ENCODE results near the gene UACA.

The UACA gene

DNA sequence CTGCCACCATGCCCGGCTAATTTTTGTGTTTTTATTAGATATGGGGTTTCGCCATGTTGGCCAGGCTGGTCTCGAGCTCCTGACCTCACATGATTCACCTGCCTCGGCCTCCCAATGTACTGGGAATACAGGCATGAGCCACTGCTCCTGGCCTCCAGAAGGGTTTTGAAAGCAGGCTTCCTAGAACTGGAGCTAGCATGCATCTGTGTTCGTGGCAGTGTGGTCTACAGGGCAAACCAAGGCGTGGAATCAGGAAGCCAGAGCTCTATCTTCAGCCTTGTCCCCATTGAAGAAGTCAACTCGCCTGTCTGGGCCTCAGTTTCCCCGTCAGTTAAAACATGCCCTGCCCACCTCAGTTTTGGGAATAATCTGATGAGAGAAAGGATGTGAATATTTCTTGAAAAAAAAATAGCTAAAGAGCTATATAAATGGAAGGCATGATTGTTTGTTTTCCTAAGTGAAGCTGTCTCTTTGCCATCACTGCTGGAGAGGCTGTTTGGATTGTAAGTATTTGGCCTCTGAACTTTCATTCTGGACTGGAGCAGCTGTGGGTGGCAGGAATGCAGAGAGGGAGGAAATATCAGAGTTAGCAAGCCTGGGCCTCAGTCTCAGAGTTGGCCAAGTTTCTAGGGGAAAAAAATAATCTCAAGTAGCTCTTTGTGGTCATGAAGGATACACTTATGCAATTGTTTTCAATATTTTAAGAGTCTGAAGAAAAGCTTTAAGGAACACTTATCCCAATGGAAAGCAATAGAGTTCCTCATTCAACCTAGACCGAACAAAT lies 36.5 kb upstream of the UACA start:
- no peak for TF ChIP-seq GABPA (IDR thresholded peaks at IDR 0.05; ENCODE audit: low read depth)
- TF ChIP-seq, protein P1, sequence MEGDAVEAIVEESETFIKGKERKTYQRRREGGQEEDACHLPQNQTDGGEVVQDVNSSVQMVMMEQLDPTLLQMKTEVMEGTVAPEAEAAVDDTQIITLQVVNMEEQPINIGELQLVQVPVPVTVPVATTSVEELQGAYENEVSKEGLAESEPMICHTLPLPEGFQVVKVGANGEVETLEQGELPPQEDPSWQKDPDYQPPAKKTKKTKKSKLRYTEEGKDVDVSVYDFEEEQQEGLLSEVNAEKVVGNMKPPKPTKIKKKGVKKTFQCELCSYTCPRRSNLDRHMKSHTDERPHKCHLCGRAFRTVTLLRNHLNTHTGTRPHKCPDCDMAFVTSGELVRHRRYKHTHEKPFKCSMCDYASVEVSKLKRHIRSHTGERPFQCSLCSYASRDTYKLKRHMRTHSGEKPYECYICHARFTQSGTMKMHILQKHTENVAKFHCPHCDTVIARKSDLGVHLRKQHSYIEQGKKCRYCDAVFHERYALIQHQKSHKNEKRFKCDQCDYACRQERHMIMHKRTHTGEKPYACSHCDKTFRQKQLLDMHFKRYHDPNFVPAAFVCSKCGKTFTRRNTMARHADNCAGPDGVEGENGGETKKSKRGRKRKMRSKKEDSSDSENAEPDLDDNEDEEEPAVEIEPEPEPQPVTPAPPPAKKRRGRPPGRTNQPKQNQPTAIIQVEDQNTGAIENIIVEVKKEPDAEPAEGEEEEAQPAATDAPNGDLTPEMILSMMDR (IDR thresholded peaks at IDR 0.05; ENCODE audit: insufficient read depth, low read length): no peak
- no peak for TF ChIP-seq POLR2AphosphoS5 (IDR thresholded peaks at IDR 0.05; ENCODE audit: low read depth)
- no peak for TF ChIP-seq SPI1 (IDR thresholded peaks at IDR 0.05; ENCODE audit: borderline replicate concordance, low read depth)
- TF ChIP-seq, protein P2, sequence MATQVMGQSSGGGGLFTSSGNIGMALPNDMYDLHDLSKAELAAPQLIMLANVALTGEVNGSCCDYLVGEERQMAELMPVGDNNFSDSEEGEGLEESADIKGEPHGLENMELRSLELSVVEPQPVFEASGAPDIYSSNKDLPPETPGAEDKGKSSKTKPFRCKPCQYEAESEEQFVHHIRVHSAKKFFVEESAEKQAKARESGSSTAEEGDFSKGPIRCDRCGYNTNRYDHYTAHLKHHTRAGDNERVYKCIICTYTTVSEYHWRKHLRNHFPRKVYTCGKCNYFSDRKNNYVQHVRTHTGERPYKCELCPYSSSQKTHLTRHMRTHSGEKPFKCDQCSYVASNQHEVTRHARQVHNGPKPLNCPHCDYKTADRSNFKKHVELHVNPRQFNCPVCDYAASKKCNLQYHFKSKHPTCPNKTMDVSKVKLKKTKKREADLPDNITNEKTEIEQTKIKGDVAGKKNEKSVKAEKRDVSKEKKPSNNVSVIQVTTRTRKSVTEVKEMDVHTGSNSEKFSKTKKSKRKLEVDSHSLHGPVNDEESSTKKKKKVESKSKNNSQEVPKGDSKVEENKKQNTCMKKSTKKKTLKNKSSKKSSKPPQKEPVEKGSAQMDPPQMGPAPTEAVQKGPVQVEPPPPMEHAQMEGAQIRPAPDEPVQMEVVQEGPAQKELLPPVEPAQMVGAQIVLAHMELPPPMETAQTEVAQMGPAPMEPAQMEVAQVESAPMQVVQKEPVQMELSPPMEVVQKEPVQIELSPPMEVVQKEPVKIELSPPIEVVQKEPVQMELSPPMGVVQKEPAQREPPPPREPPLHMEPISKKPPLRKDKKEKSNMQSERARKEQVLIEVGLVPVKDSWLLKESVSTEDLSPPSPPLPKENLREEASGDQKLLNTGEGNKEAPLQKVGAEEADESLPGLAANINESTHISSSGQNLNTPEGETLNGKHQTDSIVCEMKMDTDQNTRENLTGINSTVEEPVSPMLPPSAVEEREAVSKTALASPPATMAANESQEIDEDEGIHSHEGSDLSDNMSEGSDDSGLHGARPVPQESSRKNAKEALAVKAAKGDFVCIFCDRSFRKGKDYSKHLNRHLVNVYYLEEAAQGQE (IDR thresholded peaks at IDR 0.05; ENCODE audit: insufficient replicate concordance, low read depth): no peak
- Histone ChIP-seq H3K4me3 (replicated peaks; ENCODE audit: insufficient read depth, low read length) (no peak overlapping the region), H3K27me3 (ENCODE audit: insufficient read depth, poor library complexity, severe bottlenecking) (no peaks in the 10 kb centered on the region), H3K27ac (replicated peaks) (no peak overlapping the region)
- no peak for DNase-seq (ENCODE audit: low read depth in 1 of 2, low spot score in 1 of 2)

GRCh38 chr15:70797464-70797863 lies 34.1 kb upstream of the UACA start:
- TF ChIP-seq, protein P2 (IDR thresholded peaks at IDR 0.05; ENCODE audit: insufficient replicate concordance, low read depth): no peak
- no peak for TF ChIP-seq SPI1 (IDR thresholded peaks at IDR 0.05; ENCODE audit: borderline replicate concordance, low read depth)
- TF ChIP-seq, protein P1 (IDR thresholded peaks at IDR 0.05; ENCODE audit: insufficient read depth, low read length): no peak
- no peak for TF ChIP-seq POLR2AphosphoS5 (IDR thresholded peaks at IDR 0.05; ENCODE audit: low read depth)
- no peak for TF ChIP-seq GABPA (IDR thresholded peaks at IDR 0.05; ENCODE audit: low read depth)
- Histone ChIP-seq H3K27ac (replicated peaks) (no peak overlapping the region), H3K4me3 (replicated peaks; ENCODE audit: insufficient read depth, low read length) (no peak overlapping the region), H3K27me3 (ENCODE audit: insufficient read depth, poor library complexity, severe bottlenecking) (no peaks in the 10 kb centered on the region)
- no peak for DNase-seq (ENCODE audit: low read depth in 1 of 2, low spot score in 1 of 2)

DNA sequence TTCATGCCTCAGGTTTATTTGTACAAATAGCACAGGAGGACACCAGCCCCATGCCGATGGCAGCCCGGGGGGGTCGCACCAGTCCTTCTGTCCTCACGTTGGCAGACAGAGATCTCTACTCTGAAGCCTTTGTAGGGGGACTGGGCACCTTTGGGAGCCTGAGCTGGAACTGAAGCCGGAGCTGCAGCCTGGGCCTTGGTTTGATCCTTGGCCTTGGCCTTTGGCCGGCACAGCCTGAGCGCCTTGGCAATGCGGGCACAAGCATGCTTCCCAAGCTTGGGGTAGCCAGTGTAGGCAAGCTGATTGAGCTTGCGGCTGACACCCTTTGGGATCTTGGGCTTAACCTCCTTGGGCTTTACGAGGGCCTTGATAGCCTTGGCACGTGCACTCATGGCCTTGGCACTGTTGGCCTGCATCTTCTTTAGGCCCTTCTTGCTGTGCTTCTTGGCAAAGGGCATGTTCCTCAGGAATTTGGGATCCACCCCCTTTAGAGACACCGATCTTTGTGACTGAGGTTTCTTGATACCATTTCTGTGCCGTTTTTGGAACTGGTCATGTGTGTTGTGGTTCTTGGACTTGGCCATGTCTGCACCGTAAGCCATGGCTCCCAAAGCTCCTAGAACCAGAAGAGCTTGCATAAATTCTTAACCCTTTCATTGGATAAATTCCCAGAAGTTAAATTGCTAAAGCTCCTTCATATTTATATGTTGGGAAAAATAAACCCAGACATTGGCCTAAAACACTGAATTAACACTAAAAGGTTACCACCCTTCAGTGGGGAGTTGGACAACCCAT lies 33.4 kb upstream of the UACA start:
- TF ChIP-seq GABPA (IDR thresholded peaks at IDR 0.05; ENCODE audit: low read depth): no peak
- TF ChIP-seq, protein P1 (IDR thresholded peaks at IDR 0.05; ENCODE audit: insufficient read depth, low read length): no peak
- TF ChIP-seq, protein P2 (IDR thresholded peaks at IDR 0.05; ENCODE audit: insufficient replicate concordance, low read depth): no peak
- no peak for TF ChIP-seq SPI1 (IDR thresholded peaks at IDR 0.05; ENCODE audit: borderline replicate concordance, low read depth)
- TF ChIP-seq POLR2AphosphoS5 (IDR thresholded peaks at IDR 0.05; ENCODE audit: low read depth): no peak
- no peak overlapping the region for H3K4me3 ChIP-seq (replicated peaks; ENCODE audit: insufficient read depth, low read length)
- DNase-seq (ENCODE audit: low read depth in 1 of 2, low spot score in 1 of 2): no peak
- H3K27ac ChIP-seq (replicated peaks): no peak overlapping the region
- no peaks in the 10 kb centered on the region for H3K27me3 ChIP-seq (ENCODE audit: insufficient read depth, poor library complexity, severe bottlenecking)
